Hematopoietic multipotent progenitor cell treated with erythropoietin and hydrocortisone succinate and interleukin-3 and kit ligand, for 15 days (in vitro differentiated cells): ENCODE data around the gene ZNF512.
"Not testable (repeated sequence)": the region's sequence is repeated elsewhere in the genome, so short reads cannot be mapped to it uniquely, and the experiment has no call there.

Experiments used
- DNase-seq: peaks from one replicate; pipeline ENCODE4 v3.0.0-alpha.2; 2015; ENCODE audit warnings: low spot score

Gene ZNF512

DNA sequence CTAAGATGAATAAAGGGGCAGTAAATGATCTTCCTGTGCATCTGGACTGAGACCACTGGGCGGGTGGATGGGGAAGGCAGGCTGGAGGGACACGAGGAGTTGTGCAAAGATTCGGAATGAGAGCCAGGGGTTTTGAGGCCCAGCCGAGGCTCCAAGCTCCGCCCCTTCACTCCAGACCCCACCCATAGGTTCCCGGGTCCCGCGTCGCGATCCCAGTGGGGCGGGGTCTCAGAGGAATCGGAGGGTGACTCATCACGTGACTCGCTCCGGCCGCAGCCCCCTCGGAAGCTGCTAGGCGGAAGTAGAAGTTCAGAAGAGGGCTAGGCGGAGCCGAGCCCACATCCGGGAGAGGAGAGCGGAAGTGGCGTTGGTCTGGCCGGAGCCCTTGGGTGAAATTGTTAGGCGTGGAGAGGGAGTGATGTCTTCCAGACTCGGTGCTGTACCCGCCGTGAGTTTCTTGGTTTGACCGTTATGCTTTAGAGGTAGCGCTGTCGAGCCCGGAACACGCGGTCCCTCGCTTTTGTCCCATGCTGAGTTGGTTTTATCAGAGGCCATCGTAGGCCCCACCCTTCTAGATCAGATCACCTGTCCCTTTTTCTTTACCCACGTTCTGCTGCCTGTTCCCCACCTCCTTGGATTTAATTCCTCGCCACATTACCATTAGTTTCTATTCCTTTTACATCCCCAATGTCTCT lies at the start of gene ZNF512:
Gene ZNF512, plus strand, starts transcription at position 348 of the 695 bp plus-strand sequence. Its CDS starts 71 bp downstream, at position 419.
- peak; percentile 71 for DNase-seq

- DNase-seq, result no peak
These were observed 45.6 kb upstream of the ZNF512 start for GRCh38 chr2:27537287-27537686.

- not testable (repeated sequence) for DNase-seq
These were observed 43.9 kb upstream of the ZNF512 start for GRCh38 chr2:27538839-27539450.

DNA sequence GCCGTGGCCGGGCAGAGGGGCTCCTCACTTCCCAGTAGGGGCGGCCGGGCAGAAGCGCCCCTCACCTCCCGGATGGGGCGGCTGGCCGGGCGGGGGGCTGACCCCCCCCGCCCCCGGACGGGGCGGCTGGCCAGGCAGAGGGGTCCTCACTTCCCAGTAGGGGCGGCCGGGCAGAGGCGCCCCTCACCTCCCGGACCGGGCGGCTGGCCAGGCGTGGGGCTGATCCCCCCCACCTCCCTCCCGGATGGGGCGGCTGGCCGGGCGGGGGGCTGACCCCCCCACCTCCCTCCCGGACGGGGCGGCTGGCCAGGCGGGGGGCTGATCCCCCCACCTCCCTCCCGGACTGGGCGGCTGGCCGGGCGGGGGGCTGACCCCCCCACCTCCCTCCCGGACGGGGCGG lies 43.2 kb upstream of the ZNF512 start:
- DNase-seq, result not testable (repeated sequence)

GRCh38 chr2:27544143-27544821 lies 38.6 kb upstream of the ZNF512 start:
- no peak for DNase-seq

- DNase-seq, result no peak
These were observed 37.3 kb upstream of the ZNF512 start for GRCh38 chr2:27545348-27546141.

DNA sequence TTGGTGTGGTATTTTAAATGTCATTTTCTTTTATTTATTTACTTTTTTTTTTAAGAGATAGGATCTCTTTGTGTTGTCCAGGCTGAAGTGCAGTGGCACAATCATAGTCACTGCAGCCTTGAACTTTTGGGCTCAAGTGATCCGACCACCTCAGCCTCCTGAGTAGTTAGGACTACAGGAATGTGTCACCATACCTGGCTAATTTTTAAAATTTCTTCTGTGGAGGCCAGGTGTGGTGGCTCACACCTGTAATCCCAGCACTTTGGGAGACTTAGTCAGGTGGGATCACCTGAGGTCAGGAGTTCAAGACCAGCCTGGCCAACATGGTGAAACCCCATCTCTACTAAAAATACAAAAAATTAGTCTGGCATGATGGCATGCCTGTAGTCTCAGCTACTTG lies 33.5 kb upstream of the ZNF512 start:
- no peak for DNase-seq

DNA sequence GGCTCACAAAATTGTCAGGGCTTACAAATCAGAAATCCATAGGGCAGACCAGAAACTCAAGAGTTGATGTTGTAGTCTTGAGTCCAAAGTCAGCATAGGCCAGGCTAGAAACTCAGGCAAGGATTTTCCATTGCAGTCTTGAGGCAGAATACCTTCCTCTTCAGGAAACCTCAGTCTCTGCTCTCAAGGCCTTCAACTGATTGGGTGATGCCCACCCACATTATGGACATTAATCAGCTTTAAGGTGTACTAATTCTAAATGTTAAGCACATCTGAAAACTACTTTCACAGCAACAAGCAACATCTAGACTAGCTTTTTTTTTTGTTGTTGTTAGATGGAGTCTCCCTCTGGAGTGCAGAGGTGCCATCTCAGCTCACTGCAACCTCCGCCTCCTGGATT lies 31.3 kb upstream of the ZNF512 start:
- DNase-seq, result no peak

DNA sequence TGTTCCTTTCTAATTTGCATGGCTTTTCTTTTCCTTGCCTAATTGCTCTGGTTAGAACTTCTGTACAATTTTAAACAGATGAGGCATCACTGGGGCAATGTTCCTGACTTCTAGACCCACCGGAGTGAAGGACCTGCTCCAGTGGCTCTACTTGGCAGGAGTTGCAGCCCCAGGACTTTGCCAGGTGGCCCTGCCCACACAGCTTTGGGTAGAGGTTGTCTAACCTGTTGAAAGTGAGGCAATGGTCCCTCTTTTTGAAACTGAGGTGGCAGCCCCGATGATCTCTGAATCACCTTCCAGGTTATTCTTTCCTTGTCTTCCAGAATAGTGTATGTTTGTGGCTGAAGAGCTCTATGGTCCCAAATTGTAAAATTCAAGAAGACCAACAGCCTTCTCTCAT lies 29.9 kb upstream of the ZNF512 start:
- DNase-seq, result no peak

DNA sequence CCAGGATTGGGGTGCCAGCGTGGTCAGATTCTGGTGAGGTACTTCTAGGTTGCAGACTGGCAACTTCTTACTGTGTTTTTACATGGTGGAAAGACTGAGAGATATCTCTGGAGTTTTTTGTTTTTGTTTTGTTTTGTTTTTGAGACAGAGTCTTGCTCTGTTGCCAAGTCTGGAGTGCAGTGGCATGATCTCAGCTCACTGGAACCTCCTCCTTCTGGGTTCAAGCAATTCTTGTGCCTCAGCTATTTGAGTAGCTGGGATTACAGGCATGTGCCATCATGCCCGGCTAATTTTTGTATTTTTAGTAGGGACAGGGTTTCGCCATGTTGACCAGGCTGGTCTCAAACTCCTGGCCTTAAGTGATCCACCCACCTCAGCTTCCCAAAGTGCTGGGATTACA lies 28.4 kb upstream of the ZNF512 start:
- not testable (repeated sequence) for DNase-seq

DNA sequence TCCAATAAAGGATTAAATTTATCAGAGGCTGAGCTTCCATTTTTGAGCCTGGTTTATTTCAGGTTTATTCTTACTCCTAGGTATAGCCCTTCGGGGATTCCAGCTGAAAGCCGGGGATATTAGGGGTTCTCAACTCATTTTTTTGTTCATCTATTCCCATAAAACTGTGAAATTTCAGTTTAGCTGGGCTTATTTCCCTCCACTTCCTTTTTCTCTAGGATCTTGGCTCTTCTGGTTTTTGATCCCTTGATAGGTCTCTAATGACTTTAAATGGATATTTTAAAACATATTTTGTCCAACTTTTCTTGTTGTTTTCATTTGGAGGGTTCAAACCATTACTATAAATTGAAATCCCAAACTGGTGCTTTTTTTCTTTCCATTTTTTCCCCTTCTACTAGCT lies 23.6 kb upstream of the ZNF512 start:
- no peak for DNase-seq

- no peak for DNase-seq
These were observed 21.8 kb upstream of the ZNF512 start for GRCh38 chr2:27561060-27561459.

- DNase-seq, result no peak
These were observed 16.2 kb upstream of the ZNF512 start for GRCh38 chr2:27566628-27567027.

- DNase-seq, result no peak
These were observed 13.4 kb upstream of the ZNF512 start for GRCh38 chr2:27569398-27569797.

- no peak for DNase-seq
These were observed 11.6 kb upstream of the ZNF512 start for GRCh38 chr2:27571197-27571596.

DNA sequence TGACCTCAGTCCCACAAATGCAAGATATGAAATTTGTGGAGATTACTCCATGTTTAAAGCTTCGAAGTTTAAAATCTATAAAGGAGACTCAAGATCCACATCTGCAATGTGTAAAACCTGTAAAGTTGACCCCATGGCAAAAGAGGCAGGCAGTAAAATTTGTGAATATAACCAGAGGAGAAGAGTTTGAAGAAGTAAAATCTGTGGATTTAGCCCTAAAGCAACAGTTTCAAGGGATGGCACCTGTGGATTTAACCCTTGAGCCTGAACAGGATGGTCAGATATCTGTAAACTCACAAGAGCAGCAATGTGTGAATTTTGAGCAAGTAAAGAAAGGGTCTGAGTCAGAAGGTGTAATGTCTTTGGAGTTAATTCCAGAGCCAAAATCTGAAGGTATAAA lies 11.2 kb upstream of the ZNF512 start:
- DNase-seq, result no peak

DNA sequence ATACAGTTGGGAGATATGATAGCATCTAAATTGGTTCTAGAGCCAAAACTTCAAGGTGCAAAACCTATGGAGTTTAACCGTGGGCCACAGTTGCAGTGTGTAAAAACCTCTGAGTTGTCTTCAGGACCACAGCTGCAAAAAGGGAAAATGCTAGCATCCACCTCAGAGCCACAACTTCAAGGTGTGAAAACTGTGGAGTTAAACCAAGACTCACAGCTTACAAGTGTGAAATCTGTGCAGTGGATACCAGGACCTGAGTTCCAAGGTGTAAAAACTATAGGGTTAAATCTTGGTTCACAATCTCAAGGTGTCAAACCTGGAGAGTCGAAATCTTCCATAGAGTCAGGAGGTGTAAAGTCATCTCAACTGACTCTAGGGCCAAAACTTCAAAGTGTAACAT lies 10.4 kb upstream of the ZNF512 start:
- no peak for DNase-seq

DNA sequence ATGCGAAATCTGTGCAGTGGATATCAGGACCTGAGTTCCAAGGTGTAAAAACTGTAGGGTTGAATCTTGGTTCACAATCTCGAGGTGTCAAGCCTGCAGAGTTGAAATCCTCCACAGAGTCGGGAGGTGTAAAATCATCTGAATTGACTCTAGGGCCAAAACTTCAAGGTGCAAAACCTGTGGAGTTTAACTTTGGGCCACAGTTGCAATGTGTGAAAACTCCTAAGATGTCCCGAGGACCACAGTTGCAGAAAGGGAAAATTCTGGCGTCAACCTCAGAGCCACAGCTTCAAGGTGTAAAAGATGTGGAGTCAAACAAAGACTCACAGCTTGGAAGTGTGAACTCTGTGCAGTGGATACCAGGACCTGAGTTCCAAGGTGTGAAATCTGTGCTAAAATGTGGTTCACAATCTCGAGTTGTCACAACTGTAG lies 9.8 kb upstream of the ZNF512 start:
- DNase-seq, result no peak

DNA sequence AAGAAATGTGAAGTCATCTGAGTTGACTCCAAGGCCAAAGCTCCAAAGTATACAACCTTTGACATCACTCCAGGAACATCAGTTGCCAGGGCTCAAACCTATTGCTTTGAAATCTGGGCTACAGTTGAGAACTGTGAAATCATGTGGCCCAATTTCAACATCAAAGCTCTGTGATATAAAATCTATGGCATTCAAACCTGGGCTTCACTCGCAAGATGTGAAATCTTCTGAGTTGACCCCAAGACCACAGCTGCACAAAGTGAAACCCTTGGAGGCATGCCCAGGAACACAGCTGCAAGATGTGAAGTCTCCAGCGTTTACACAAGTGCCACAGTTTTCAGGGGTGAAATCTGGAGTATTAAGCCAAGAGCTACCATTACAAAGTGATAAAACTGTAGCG lies 9.4 kb upstream of the ZNF512 start:
- no peak for DNase-seq

DNA sequence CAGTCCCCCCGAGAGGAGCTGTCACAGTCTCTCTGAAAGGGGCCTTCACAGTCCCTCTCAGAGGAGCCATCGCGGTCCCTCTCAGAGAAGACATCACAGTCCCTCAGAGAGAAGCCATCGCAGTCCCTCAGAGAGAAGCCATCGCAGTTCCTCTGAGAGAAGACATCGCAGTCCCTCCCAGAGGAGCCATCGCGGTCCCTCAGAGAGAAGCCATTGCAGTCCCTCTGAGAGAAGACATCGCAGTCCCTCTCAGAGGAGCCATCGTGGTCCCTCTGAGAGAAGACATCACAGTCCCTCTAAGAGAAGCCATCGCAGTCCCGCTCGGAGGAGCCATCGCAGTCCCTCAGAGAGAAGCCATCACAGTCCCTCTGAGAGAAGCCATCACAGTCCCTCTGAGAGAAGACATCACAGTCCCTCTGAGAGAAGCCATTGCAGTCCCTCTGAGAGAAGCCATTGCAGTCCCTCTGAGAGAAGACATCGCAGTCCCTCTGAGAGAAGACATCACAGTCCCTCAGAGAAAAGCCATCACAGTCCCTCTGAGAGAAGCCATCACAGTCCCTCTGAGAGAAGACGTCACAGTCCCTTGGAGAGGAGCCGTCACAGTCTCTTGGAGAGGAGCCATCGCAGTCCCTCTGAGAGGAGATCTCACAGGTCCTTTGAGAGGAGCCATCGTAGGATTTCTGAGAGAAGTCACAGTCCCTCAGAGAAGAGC lies 1.3 kb upstream of the ZNF512 start:
- DNase-seq, result no peak

GRCh38 chr2:27582129-27582694 lies 630 bp upstream of the ZNF512 start:
- DNase-seq, result no peak
